Psoas muscle (tissue), 8 donors: ENCODE results near the gene ENPP3. TPM values are rescaled to one million over a fixed set of nuclear protein-coding genes. Genes with fewer than 3 reads are reported as not detected.

ENCODE experiments used
- ATAC-seq, 4 donors: fragments of 200-7000 bp; cut with Tn5 transposase; one replicate each; pipeline ENCODE4 v1.9.1; 2020; ENCODE audit warnings: moderate library complexity in 3 of 4, mild to moderate bottlenecking in 2 of 4
- DNase-seq, 2 donors: peaks; one replicate each; pipeline ENCODE4 v3.0.0-alpha.2; 2020
- H3K27ac ChIP-seq: fragments of 200-600 bp; one replicate; pipeline ENCODE4 v1.8.0; 2022
- H3K27me3 ChIP-seq, 3 donors: fragments of 200-600 bp in 1 of 3; one replicate each; pipeline versions ENCODE4 v1.6.1 to v1.8.0; 2013 to 2022; ENCODE audit warnings: low read length in 2 of 3, mild to moderate bottlenecking in 2 of 3, moderate library complexity in 1 of 3; ENCODE audit not compliant: insufficient read depth in 3 of 3
- H3K36me3 ChIP-seq, 2 donors: fragments of 200-600 bp in 1 of 2; one replicate each; pipeline versions ENCODE4 v1.6.1 to v1.8.0; 2013 to 2022; ENCODE audit warnings: low read depth in 1 of 2, mild to moderate bottlenecking in 1 of 2, moderate library complexity in 1 of 2; ENCODE audit not compliant: insufficient read depth in 1 of 2
- H3K4me1 ChIP-seq: fragments of 200-600 bp; one replicate; pipeline ENCODE4 v1.8.0; 2022
- H3K4me3 ChIP-seq: fragments of 200-600 bp; one replicate; pipeline ENCODE4 v1.8.0; 2022; ENCODE audit warnings: mild to moderate bottlenecking
- H3K9me3 ChIP-seq: fragments of 200-600 bp; one replicate; pipeline ENCODE4 v1.8.0; 2022
- WGBS, 3 donors: extraction: QIAGEN DNeasy Blood & Tissue Kit; methylation state at CpG; one replicate each; pipeline versions ENCODE4 v1.1.6 to v1.1.7; 2013; 5-methylcytosine and 5-hydroxymethylcytosine counted together
- intact Hi-C, 2 donors: fragments of 100-400 bp; cut with DNase I; formaldehyde crosslinking; loops; one replicate each; pipeline versions ENCODE4 v1.11.0 to v1.14.2; 2022
- polyA plus RNA-seq, 3 donors: library from polyadenylated mRNA; stranded (reverse); fragments of 200-250 nt; gene quantifications; one replicate each; pipeline ENCODE4 v1.2.3, GENCODE V29; 2013
- total RNA-seq, 4 donors: library from RNA; stranded (reverse); fragmentation: NEBNext Ultra II Directional in 2 of 4; extraction: Animal tissue kit (Norgen Biotek cat#: 25700) in 2 of 4; gene quantifications; one replicate each; pipeline versions ENCODE4 v1.2.1 to v1.2.4, GENCODE V29; 2021 to 2023
- TF ChIP-seq, protein P1 (sequence below): fragments of 200-600 bp; IDR thresholded peaks from one replicate; pipeline ENCODE4 v1.8.0; 2022; ENCODE audit warnings: antibody characterized with exemption
- donor health status: healthy with polysubstance abuse.
- donor health status: DM: no; HTN: no; CAD: no; lungs with moderate emphysema.
- donor health status: Bipolar disorder and iron deficiency.
- donor health status: healthy.
- donor health status: DM: yes; HTN: yes; CAD: no.
- donor health status: DM: no; HTN: no; CAD: no.
- donor health status: DM: no; HTN: no; CAD: no.
- donor health status: DM: yes; HTN: yes; CAD: no.

Gene ENPP3
- total and polyA plus RNA-seq, 7 donors, result 0.04 to 0.34 (median 0.13) TPM; not detected in 1

DNA sequence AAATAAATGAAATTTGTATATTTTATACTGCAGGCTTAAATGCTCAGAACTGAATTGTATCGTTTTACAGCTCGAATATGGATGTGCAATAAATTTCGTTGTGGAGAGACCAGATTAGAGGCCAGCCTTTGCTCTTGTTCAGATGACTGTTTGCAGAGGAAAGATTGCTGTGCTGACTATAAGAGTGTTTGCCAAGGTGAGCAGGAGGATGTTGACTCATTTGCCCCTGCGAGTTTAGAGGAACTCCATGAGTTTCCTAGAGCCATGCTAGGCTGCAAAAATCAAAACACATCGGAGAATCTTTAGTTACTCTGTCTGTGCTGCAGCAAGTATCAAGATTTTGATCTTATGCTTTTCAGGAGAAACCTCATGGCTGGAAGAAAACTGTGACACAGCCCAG lies 15.4 kb downstream of the ENPP3 start:
- Histone ChIP-seq H3K36me3 (no peaks in the 10 kb centered on the region), H3K27me3 (no peaks in the 10 kb centered on the region), H3K4me1 (no peaks in the 10 kb centered on the region), H3K4me3 (no peak overlapping the region), H3K27ac (no peak overlapping the region), H3K9me3 (no peaks in the 10 kb centered on the region)
- DNase-seq (no peak), ATAC-seq (no peak)
- WGBS, 3 donors, result 73 to 80% (median 78%) methylated on average over 5 of the region's 5 CpGs
- intact Hi-C loops, result no loop called here
- TF ChIP-seq, protein P1, sequence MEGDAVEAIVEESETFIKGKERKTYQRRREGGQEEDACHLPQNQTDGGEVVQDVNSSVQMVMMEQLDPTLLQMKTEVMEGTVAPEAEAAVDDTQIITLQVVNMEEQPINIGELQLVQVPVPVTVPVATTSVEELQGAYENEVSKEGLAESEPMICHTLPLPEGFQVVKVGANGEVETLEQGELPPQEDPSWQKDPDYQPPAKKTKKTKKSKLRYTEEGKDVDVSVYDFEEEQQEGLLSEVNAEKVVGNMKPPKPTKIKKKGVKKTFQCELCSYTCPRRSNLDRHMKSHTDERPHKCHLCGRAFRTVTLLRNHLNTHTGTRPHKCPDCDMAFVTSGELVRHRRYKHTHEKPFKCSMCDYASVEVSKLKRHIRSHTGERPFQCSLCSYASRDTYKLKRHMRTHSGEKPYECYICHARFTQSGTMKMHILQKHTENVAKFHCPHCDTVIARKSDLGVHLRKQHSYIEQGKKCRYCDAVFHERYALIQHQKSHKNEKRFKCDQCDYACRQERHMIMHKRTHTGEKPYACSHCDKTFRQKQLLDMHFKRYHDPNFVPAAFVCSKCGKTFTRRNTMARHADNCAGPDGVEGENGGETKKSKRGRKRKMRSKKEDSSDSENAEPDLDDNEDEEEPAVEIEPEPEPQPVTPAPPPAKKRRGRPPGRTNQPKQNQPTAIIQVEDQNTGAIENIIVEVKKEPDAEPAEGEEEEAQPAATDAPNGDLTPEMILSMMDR, result no peak

DNA sequence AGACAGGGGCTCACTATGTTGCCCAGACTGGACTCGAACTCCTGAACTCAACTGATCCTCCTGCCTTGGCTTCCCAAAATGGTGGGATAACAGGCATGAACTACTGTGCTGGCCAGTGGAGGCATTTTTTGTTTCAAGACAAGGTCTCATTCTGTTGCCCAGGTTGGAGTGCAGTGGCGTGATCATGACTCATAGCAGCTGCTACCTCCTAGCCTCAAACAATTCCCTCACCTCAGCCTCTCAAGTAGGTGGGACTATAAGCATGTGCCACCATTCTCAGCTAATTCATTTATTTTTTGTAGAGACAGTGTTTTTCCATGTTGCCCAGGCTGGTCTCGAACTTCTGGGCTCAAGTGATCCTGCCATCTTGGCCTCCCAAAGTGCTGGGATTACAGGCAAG lies 17.2 kb downstream of the ENPP3 start:
- no peak overlapping the region for H3K27ac ChIP-seq
- ATAC-seq, result no peak
- no peaks in the 10 kb centered on the region for H3K4me1 ChIP-seq
- intact Hi-C loops, result no loop called here
- H3K36me3 ChIP-seq, result no peaks in the 10 kb centered on the region
- 83 to 87% (median 86%) methylated on average over 3 of the region's 3 CpGs for WGBS, 3 donors
- TF ChIP-seq, protein P1, result no peak
- no peak overlapping the region for H3K4me3 ChIP-seq
- no peaks in the 10 kb centered on the region for H3K27me3 ChIP-seq
- no peak for DNase-seq
- H3K9me3 ChIP-seq, result no peaks in the 10 kb centered on the region

DNA sequence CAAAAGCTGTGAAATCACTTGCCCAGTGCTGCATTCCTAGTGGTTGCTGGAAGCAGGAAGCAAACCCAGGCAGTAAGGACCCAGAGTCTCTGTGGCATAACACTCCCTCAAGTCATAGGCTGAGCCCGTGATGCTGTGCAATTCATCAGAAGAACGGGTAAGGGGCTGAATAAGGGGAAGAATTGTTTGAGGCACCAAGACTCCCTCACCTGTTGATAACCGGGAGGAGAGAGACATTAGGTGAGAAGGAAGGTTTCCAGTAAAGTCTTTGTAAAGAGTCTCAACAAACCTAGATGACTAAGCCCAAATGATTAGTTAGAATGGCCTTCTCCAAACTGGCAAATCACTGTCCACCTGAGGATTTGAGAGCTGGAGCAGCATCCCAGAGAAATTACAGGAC lies 18.3 kb downstream of the ENPP3 start:
- intact Hi-C loops, result no loop called here
- H3K9me3 ChIP-seq, result no peaks in the 10 kb centered on the region
- no peak for ATAC-seq
- no peaks in the 10 kb centered on the region for H3K27me3 ChIP-seq
- no peaks in the 10 kb centered on the region for H3K36me3 ChIP-seq
- no peaks in the 10 kb centered on the region for H3K4me1 ChIP-seq
- WGBS, 3 donors, result 81 to 94% (median 84%) methylated on average over 3 of the region's 3 CpGs
- TF ChIP-seq, protein P1, result no peak
- H3K27ac ChIP-seq, result no peak overlapping the region
- H3K4me3 ChIP-seq, result no peak overlapping the region
- DNase-seq, result no peak

DNA sequence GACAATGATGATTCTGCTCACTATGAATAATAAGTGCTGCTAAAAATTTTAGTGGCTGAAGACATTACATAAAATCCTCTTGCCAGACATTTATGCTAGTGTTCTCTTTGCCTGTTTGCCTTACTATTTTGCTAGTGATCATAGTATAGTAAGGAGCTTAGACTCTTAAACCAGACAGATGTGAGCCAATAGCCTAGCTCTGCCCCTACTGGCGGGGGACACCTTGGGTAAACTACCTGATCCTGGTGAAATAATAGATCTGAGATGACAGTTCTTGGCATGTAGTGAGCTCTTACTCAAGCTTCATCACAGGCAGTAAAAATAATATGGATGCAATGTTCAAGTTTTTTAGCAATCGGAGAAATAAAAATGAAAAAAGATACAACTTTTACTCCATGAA lies 18.8 kb downstream of the ENPP3 start:
- DNase-seq (no peak), ATAC-seq (no peak)
- intact Hi-C loops, result no loop called here
- Histone ChIP-seq H3K4me1 (no peaks in the 10 kb centered on the region), H3K4me3 (no peak overlapping the region), H3K27ac (no peak overlapping the region), H3K36me3 (no peaks in the 10 kb centered on the region), H3K9me3 (no peaks in the 10 kb centered on the region), H3K27me3 (no peaks in the 10 kb centered on the region)
- TF ChIP-seq, protein P1, result no peak
- 92 to 96% (median 93%) methylated on average over 2 of the region's 2 CpGs for WGBS, 3 donors

DNA sequence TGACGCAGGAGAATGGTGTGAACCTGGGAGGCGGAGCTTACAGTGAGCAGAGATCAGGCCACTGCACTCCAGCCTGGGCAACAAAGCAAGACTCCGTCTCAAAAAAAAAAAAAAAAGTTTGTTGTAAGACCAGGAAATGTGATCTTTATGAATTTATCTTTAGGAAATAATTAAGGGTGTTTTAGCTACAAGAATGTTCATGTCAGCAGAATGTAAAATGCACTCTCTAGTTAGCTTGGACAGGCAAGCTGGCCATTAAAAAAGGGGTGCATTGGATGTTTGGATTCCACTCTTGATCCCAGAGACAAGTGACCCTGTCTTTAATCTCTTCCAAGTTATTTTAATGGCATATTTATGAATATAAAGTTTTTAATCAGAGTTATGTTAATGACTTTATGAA lies 19.6 kb downstream of the ENPP3 start:
- Histone ChIP-seq H3K27me3 (no peaks in the 10 kb centered on the region), H3K9me3 (no peaks in the 10 kb centered on the region), H3K27ac (no peak overlapping the region), H3K4me1 (no peaks in the 10 kb centered on the region), H3K4me3 (no peak overlapping the region), H3K36me3 (no peaks in the 10 kb centered on the region)
- no peak for ATAC-seq
- DNase-seq, result no peak
- intact Hi-C loops, result no loop called here
- TF ChIP-seq, protein P1, result no peak
- 89 to 92% (median 90%) methylated on average over 3 of the region's 3 CpGs for WGBS, 3 donors
